ACHN (cell line): Measurements from ENCODE around the gene LRRC4C.

Experiments
- DNase-seq: peaks from one replicate; pipeline ENCODE4 v3.0.0-alpha.2; 2015
- in situ Hi-C: cut with HindIII; loops from 2 replicates; pipeline ENCODE4 v1.10.0; 2017; ENCODE audit warnings: low sequenced_read_pairs, low pct_ligation_motif_present, low pct_unique_long_range_greater_than_20kb

LRRC4C gene

GRCh38 chr11:41289408-41289807 lies 170.0 kb downstream of the LRRC4C start:
- no peak for DNase-seq
- in situ Hi-C loops = no loop called here

DNA sequence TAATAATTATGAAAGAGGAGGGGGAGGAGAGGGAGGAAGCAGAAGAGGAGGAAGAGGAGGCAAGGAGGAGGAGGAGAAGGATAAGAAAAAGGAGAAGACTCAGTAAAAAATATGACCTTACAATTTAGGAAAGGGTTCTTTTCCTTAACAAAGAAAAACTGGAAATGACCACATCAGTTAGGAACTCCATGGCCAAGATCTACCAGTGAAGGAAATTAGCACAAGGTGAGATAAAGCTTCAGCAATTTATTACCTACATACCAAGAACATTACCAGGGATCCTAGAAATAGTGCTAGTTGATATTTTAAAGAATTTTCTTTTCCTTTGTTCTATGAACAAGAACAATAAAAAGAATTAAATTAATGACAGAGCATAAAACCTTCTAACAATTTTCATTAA lies 172.7 kb downstream of the LRRC4C start:
- no peak for DNase-seq
- in situ Hi-C loops = no loop called here

- DNase-seq = no peak
- in situ Hi-C loops = no loop called here
These were observed 175.1 kb downstream of the LRRC4C start for GRCh38 chr11:41284354-41284753.

- in situ Hi-C loops = no loop called here
- no peak for DNase-seq
These were observed 176.1 kb downstream of the LRRC4C start for GRCh38 chr11:41283191-41283930.

GRCh38 chr11:41282395-41282794 lies 177.1 kb downstream of the LRRC4C start:
- in situ Hi-C loops = no loop called here
- no peak for DNase-seq

DNA sequence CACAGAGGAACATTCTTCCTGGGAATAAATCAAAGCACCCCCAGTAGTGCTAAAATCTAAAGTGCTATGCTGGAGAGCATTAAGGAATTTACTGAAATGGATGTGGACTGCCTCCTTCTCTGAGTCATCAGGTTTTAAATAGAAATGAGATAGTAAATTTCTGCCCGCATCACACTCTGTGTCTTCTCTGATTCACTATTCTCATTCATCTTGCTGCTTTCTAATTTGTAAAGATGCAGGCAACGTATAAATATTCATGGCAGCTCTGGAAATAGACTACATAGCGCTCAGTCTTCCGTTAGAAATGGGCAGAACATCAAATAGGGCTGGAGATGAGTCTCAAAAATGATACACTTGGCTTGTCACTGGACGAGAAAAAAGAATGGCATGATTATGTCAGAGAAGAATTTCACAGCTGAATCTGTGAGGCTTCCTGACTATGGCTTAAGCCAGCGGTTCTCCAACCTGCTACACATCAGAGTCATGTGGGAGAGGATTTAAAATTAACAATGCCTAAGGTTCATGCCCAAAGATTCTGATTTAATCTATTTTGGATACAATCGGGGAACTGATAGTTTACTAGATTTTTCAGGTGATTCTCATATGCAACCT lies 178.2 kb downstream of the LRRC4C start:
- DNase-seq = peak; percentile 66
- in situ Hi-C loops = no loop called here

- DNase-seq = no peak
- in situ Hi-C loops = no loop called here
These were observed 184.6 kb downstream of the LRRC4C start for GRCh38 chr11:41274831-41275230.

DNA sequence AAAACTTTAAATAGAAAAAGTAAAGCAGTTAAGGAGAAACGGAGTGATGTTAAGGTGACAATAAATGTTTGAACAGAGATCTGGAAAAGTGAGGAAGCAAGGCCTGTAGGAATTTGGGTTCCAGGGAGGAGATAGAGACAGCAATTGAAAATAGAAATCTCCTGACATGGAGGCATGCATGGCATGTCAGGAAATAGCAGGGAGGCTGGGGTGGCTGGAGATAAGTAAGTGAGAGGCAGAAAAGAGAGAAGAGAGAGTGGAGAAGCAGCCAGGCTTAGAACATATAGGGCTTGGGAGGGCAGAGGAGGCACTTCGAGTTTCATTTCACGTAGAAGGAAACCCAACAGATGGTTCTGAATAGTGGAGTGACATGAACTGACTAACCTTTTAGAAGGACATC lies 185.5 kb downstream of the LRRC4C start:
- in situ Hi-C loops = no loop called here
- DNase-seq = no peak

DNA sequence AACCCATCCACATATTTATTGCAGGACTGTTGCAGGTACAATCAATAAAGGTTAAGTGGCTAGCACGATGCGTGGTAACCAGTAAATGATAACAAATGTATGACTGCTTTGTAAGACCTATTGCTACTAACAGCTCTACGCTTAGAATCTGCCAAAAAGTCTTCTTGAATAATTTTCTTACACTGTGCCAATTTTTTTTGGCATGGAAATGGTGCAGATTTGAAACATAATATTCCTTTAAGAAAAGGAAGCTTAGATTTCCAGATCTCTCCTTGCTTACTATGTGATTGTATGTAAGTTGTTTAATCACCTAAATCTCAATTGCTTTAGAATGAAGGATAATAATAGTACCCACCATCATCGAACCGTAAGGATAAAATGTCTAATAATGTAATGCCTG lies 192.0 kb downstream of the LRRC4C start:
- in situ Hi-C loops = no loop called here
- no peak for DNase-seq

- no peak for DNase-seq
- in situ Hi-C loops = no loop called here
These were observed 203.4 kb downstream of the LRRC4C start for GRCh38 chr11:41256041-41256440.

- no peak for DNase-seq
- in situ Hi-C loops = no loop called here
These were observed 204.5 kb downstream of the LRRC4C start for GRCh38 chr11:41254966-41255365.

DNA sequence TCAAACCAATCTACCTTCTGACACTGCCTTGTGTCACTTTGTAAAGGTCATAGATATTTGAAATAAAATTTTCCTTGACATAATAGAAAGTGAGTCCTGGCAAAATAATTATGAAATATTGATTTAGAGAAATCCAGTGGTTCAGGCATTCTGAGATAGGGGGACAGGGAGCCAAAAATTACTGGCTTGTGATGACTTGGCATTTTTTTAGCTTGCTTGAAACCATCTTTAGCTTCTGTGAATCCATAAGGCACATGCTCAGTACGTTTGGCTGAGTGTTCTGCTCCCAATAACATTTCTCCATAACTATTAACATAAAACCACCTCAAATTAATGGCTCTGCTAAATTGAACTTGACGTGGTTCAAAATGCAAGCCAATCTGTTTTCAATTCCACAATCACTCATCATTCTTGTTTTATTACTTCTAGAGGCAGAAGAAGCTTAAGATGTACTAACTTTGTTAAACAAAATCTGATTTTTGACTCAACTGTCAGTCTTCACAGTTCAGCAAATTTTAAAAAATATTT lies 209.0 kb downstream of the LRRC4C start:
- in situ Hi-C loops = no loop called here
- no peak for DNase-seq

DNA sequence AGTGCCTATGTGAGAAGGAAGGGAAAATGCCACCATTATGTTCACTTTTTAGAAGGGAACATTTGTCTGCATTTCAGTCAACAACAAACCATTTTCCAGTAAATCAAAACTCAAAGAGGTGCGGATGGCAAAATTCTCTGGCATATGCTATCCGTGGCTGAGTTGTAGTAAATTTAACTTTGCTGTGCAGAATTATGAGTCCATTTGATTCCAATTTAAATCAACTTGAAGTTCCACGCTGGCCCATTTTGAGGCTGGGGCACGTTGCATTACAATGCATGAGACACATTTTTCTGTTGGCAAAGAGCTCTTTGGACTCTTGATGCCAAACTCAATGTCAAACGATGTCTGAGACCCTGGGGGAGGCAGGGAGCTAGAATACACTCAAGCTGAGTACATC lies 211.8 kb downstream of the LRRC4C start:
- in situ Hi-C loops = loop anchor here (25.0 kb wide), 1 partner anchor 190 kb away; no protein-coding TSS in a partner anchor

GRCh38 chr11:41246399-41246745 lies 213.1 kb downstream of the LRRC4C start:
- no peak for DNase-seq
- in situ Hi-C loops = loop anchor here (25.0 kb wide), 1 partner anchor 191 kb away; no protein-coding TSS in a partner anchor

More for the DNA sequence above, 211.8 kb downstream of the LRRC4C start:
- DNase-seq = no peak

- in situ Hi-C loops = loop anchor here (25.0 kb wide), 1 partner anchor 191 kb away; no protein-coding TSS in a partner anchor
These were observed 213.6 kb downstream of the LRRC4C start for GRCh38 chr11:41245704-41246398.

DNA sequence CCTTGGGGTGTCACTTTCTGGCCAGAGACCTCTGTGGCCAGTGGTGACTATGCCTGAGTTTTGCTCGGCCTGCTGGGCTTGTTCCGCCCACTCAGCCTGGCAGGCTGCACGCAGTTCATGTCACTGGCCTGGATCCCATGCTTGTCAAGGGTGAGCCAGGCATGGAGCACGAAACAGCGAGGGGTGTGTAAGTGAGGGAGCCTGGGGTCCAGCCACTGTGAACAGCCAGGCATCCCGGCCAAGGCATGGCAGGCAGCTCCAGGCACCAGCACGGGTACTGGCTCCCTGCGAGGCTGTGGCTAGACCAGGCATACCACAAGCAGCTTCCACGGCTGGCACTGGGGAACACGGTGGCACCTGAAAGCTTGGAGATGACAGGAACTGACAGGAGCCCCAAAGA lies 214.3 kb downstream of the LRRC4C start:
- in situ Hi-C loops = loop anchor here (25.0 kb wide), 1 partner anchor 192 kb away; no protein-coding TSS in a partner anchor
- DNase-seq = no peak

More at GRCh38 chr11:41245704-41246398, 213.6 kb downstream of the LRRC4C start:
- DNase-seq = peak; percentile 24

- in situ Hi-C loops = loop anchor here (25.0 kb wide), 1 partner anchor 200 kb away; no protein-coding TSS in a partner anchor
- no peak for DNase-seq
These were observed 222.1 kb downstream of the LRRC4C start for GRCh38 chr11:41237382-41237781.

DNA sequence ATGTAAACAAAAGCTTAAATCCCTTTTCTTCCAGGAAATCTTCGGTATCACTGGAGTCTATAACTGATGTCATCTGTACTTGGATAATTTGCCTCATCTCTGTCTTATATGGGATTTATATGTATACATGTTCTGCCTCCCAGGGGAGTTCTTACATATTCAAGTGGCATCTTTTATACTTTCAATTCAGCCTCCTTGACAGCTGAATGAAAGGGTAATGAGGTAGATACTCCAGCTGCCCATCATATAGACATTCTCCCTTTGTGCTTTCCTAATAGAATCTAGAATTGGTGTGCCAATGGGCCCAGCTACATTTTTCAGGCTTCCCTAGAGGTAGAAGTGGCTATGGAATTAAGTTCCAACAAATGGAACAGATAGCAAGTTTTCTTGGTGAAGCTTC lies 223.8 kb downstream of the LRRC4C start:
- in situ Hi-C loops = loop anchor here (25.0 kb wide), 1 partner anchor 202 kb away; no protein-coding TSS in a partner anchor

More for the DNA sequence above, 223.8 kb downstream of the LRRC4C start:
- DNase-seq = no peak
